Left ventricle myocardium inferior (tissue), 1 donor: ENCODE data around the gene C2orf49. TPM values are rescaled to one million over a fixed set of nuclear protein-coding genes. Genes with fewer than 3 reads are reported as not detected.
A peak's percentile ranks its signal among the peaks of the same experiment; 100 is the strongest.

Source experiments
- DNase-seq: peaks from one replicate; pipeline ENCODE4 v3.0.0-alpha.2; 2020
- H3K27ac ChIP-seq: fragments of 200-600 bp; replicated peaks from 2 replicates; pipeline ENCODE4 v1.8.0; 2021
- H3K27me3 ChIP-seq: fragments of 200-600 bp; 2 replicates; pipeline ENCODE4 v1.8.0; 2021; ENCODE audit warnings: low read depth
- H3K36me3 ChIP-seq: fragments of 200-600 bp; 2 replicates; pipeline ENCODE4 v1.8.0; 2021
- H3K4me1 ChIP-seq: fragments of 200-600 bp; 2 replicates; pipeline ENCODE4 v1.8.0; 2021
- H3K4me3 ChIP-seq: fragments of 200-600 bp; 2 replicates; pipeline ENCODE4 v1.8.0; 2021; ENCODE audit warnings: mild to moderate bottlenecking, moderate library complexity
- H3K9me3 ChIP-seq: fragments of 200-600 bp; replicated peaks from 2 replicates; pipeline ENCODE4 v1.8.0; 2021
- intact Hi-C: fragments of 100-400 bp; cut with micrococcal nuclease; formaldehyde crosslinking; loops from one replicate; pipeline ENCODE4 v1.11.0; 2022
- total RNA-seq: library from RNA; stranded (reverse); fragmentation: NEBNext Ultra II Directional; extraction: Animal tissue kit (Norgen Biotek cat#: 25700); gene quantifications from one replicate; pipeline ENCODE4 v1.2.1, GENCODE V29; 2021
- TF ChIP-seq, protein P1 (sequence below): fragments of 200-600 bp; IDR thresholded peaks from 2 replicates; pipeline ENCODE4 v1.8.0; 2021; ENCODE audit warnings: antibody characterized with exemption, mild to moderate bottlenecking, borderline replicate concordance
- donor health status: DM: no; HTN: yes; CAD: no; lungs with severe emphysema.

C2orf49 gene
- total RNA-seq, 1 donor from 2014 or later = 22.7 TPM

DNA sequence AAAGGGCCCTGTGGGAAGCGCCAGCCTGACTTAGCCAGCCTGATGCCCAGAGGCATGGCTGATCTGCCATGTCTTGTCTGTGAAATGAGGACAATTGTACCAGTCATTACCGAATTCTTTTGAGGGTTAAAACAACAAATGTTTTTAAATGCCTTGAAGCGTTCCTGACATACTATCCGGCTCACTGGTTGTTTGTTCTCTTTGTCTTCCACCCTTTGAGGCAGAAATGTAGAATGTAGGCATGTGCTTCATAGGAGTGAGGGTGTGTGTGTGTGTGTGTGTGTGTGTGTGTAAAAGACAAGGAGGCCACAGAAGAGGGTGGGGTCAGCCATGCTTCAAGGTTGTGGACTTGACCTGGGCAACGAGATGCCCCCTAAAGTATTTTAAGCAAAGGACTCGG is 43.3 kb upstream of the C2orf49 start:
- Histone ChIP-seq H3K36me3 (peaks cover 58% of the 10 kb centered on the region), H3K9me3 (no peaks in the 10 kb centered on the region), H3K4me1 (peaks cover 15% of the 10 kb centered on the region), H3K27me3 (no peaks in the 10 kb centered on the region), H3K27ac (no peak overlapping the region), H3K4me3 (no peak overlapping the region)
- TF ChIP-seq, protein P1, sequence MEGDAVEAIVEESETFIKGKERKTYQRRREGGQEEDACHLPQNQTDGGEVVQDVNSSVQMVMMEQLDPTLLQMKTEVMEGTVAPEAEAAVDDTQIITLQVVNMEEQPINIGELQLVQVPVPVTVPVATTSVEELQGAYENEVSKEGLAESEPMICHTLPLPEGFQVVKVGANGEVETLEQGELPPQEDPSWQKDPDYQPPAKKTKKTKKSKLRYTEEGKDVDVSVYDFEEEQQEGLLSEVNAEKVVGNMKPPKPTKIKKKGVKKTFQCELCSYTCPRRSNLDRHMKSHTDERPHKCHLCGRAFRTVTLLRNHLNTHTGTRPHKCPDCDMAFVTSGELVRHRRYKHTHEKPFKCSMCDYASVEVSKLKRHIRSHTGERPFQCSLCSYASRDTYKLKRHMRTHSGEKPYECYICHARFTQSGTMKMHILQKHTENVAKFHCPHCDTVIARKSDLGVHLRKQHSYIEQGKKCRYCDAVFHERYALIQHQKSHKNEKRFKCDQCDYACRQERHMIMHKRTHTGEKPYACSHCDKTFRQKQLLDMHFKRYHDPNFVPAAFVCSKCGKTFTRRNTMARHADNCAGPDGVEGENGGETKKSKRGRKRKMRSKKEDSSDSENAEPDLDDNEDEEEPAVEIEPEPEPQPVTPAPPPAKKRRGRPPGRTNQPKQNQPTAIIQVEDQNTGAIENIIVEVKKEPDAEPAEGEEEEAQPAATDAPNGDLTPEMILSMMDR = no peak
- no peak for DNase-seq
- intact Hi-C loops = no loop called here

- Histone ChIP-seq H3K27ac (no peak overlapping the region), H3K4me3 (no peak overlapping the region), H3K27me3 (no peaks in the 10 kb centered on the region), H3K36me3 (peaks cover 51% of the 10 kb centered on the region), H3K9me3 (no peaks in the 10 kb centered on the region), H3K4me1 (peaks cover 15% of the 10 kb centered on the region)
- no peak for DNase-seq
- TF ChIP-seq, protein P1 = peak; percentile 57
- intact Hi-C loops = no loop called here
Measured at GRCh38 chr2:105294844-105295481, 42.4 kb upstream of the C2orf49 start.

GRCh38 chr2:105296017-105296611 is 41.2 kb upstream of the C2orf49 start:
- TF ChIP-seq, protein P1 = no peak
- H3K36me3 ChIP-seq = peaks cover 44% of the 10 kb centered on the region
- intact Hi-C loops = no loop called here
- DNase-seq = no peak
- no peaks in the 10 kb centered on the region for H3K9me3 ChIP-seq
- H3K27ac ChIP-seq = no peak overlapping the region
- no peak overlapping the region for H3K4me3 ChIP-seq
- H3K27me3 ChIP-seq = no peaks in the 10 kb centered on the region
- H3K4me1 ChIP-seq = peaks cover 15% of the 10 kb centered on the region

GRCh38 chr2:105297216-105297615 is 40.1 kb upstream of the C2orf49 start:
- no peak overlapping the region for H3K4me3 ChIP-seq
- peaks cover 15% of the 10 kb centered on the region for H3K4me1 ChIP-seq
- no peak for DNase-seq
- intact Hi-C loops = no loop called here
- no peak overlapping the region for H3K27ac ChIP-seq
- TF ChIP-seq, protein P1 = no peak
- no peaks in the 10 kb centered on the region for H3K9me3 ChIP-seq
- peaks cover 34% of the 10 kb centered on the region for H3K36me3 ChIP-seq
- H3K27me3 ChIP-seq = no peaks in the 10 kb centered on the region

DNA sequence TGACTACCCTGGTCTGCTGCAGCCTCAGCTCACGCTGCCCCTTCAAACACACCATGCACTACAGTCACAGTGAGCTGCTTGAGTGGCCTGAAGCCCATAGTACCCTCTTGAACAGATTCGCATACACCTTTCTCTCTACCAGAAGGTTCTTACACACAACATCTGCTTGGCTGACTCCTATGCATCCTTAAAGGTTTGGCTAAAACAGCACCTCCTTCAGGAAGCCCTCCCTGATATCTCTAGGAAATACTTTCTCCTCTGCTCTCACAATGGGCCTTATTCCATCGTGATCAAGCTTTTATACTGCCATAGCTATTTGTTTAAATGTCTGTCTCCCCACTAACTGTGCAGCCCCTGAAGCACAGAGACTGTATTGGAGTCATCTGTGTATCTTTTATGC is 39.3 kb upstream of the C2orf49 start:
- peaks cover 15% of the 10 kb centered on the region for H3K4me1 ChIP-seq
- DNase-seq = no peak
- H3K4me3 ChIP-seq = no peak overlapping the region
- intact Hi-C loops = no loop called here
- no peaks in the 10 kb centered on the region for H3K9me3 ChIP-seq
- TF ChIP-seq, protein P1 = no peak
- no peaks in the 10 kb centered on the region for H3K27me3 ChIP-seq
- no peak overlapping the region for H3K27ac ChIP-seq
- peaks cover 34% of the 10 kb centered on the region for H3K36me3 ChIP-seq
